22Rv1 (cell line): ENCODE measurements around the gene RABGGTB.

Experiments used
- CTCF ChIP-seq: fragments of 450-650 bp; IDR thresholded peaks from 2 replicates; pipeline ENCODE4 v1.5.1; 2017; ENCODE audit warnings: mild to moderate bottlenecking
- ZFX ChIP-seq: fragments of 450-650 bp; IDR thresholded peaks from 2 replicates; pipeline ENCODE4 v1.6.1; 2017; ENCODE audit warnings: antibody characterized with exemption, borderline replicate concordance

GRCh38 chr1:75785320-75785982 lies 605 bp upstream of the RABGGTB start:
- no peak for TF ChIP-seq CTCF
- no peak for TF ChIP-seq ZFX
